HCT116 (cell line): Measurements from ENCODE around the gene WDR33. TPM values are rescaled to one million over a fixed set of nuclear protein-coding genes. Genes with fewer than 3 reads are reported as not detected.
A peak's percentile ranks its signal among the peaks of the same experiment; 100 is the strongest.

Source experiments
- ATAC-seq: fragments of 200-7000 bp; cut with Tn5 transposase; 2 replicates; pipeline ENCODE4 v1.9.1; 2020; ENCODE audit warnings: mild to moderate bottlenecking, moderate library complexity
- BruUV-seq: library from RNA; stranded (reverse); fragments of 400-500 nt; replicated peaks from 2 replicates; lab custom pipeline; 2021; lab: Mats Ljungman, UMichigan
- CTCF ChIA-PET: fragments of 300-600 bp; sonication (Branson Sonifier 250); formaldehyde crosslinking; loops from one replicate; lab custom pipeline; 2021; ENCODE audit warnings: antibody characterized with exemption; lab: Charles Lee
- POLR2A ChIA-PET: fragments of 300-600, 350-600 bp; sonication (Branson Sonifier 250); formaldehyde crosslinking; loops from one replicate; lab custom pipeline; 2021; ENCODE audit warnings: antibody characterized with exemption; lab: Charles Lee
- RAD21 ChIA-PET, 2 experiments: fragments of 300-600 bp; sonication (Branson Sonifier 250); formaldehyde crosslinking; loops; one replicate each; lab custom pipeline; 2023; ENCODE audit warnings: low total read pairs in 2 of 2; ENCODE audit not compliant: uncharacterized antibody in 2 of 2, unreplicated experiment in 2 of 2, low non-redundant PET in 1 of 2; lab: Charles Lee
- DNase-seq: peaks from one replicate; pipeline ENCODE4 v3.0.0-alpha.2; 2010; ENCODE audit warnings: low read depth, low spot score
- H2AFZ ChIP-seq: fragments of 200-600 bp; shearing (Covaris generic), sonication (generic); 2 replicates; pipeline ENCODE4 v1.6.1; 2017; ENCODE audit warnings: low read depth, mixed run types, mixed read lengths, antibody characterized with exemption, low read length; ENCODE audit not compliant: poor library complexity, severe bottlenecking
- H3K27ac ChIP-seq: 2 replicates; pipeline ENCODE4 v1.5.1; 2012; ENCODE audit warnings: low read depth, low read length
- H3K27me3 ChIP-seq: fragments of 200-600 bp; sonication (generic); 2 replicates; pipeline ENCODE4 v1.6.1; 2016; ENCODE audit warnings: mixed run types, low read length, mixed read lengths; ENCODE audit not compliant: insufficient read depth
- H3K36me3 ChIP-seq, 2 experiments: fragments of 200-500 bp in 1 of 2; fragments of 200-600 bp in 1 of 2; sonication (Bioruptor generic) in 1 of 2; sonication (generic) in 1 of 2; 2 replicates each; pipeline versions ENCODE4 v1.5.1 to v1.6.1; 2014 to 2016; ENCODE audit warnings: low read length in 2 of 2, inconsistent platforms in 1 of 2, mixed read lengths in 1 of 2, mixed run types in 1 of 2; ENCODE audit not compliant: insufficient read depth in 2 of 2, control insufficient read depth in 1 of 2
- H3K4me1 ChIP-seq, 2 experiments: fragments of 200-600 bp in 1 of 2; sonication (generic) in 1 of 2; 2 replicates each; pipeline versions ENCODE4 v1.5.1 to v1.6.1; 2012 to 2017; ENCODE audit warnings: low read length in 2 of 2, inconsistent platforms in 1 of 2, mild to moderate bottlenecking in 1 of 2, mixed read lengths in 1 of 2, mixed run types in 1 of 2, moderate library complexity in 1 of 2; ENCODE audit not compliant: insufficient read depth in 2 of 2, control insufficient read depth in 1 of 2
- H3K4me2 ChIP-seq: fragments of 200-600 bp; sonication (generic); 2 replicates; pipeline ENCODE4 v1.6.1; 2017; ENCODE audit warnings: mixed run types, low read length, mixed read lengths
- H3K4me3 ChIP-seq, 2 experiments: fragments of 200-600 bp in 1 of 2; sonication (generic) in 1 of 2; replicated peaks in 1 of 2; 2 replicates each; pipeline ENCODE4 v1.5.1; 2011 to 2016; ENCODE audit warnings: low read length in 2 of 2, control low read depth in 1 of 2, low read depth in 1 of 2, mild to moderate bottlenecking in 1 of 2, mixed read lengths in 1 of 2, mixed run types in 1 of 2
- H3K79me2 ChIP-seq: fragments of 200-600 bp; sonication (generic); 2 replicates; pipeline ENCODE4 v1.6.1; 2017; ENCODE audit warnings: mild to moderate bottlenecking, mixed run types, low read length, moderate library complexity, mixed read lengths; ENCODE audit not compliant: insufficient read depth
- H3K9ac ChIP-seq: fragments of 200-600 bp; sonication (generic); 2 replicates; pipeline ENCODE4 v1.6.1; 2016; ENCODE audit warnings: low read length, mixed read lengths
- H3K9me2 ChIP-seq: fragments of 200-600 bp; sonication (generic), shearing (Covaris generic); 2 replicates; pipeline ENCODE4 v1.6.1; 2017; ENCODE audit warnings: mixed run types, mild to moderate bottlenecking, moderate library complexity; ENCODE audit not compliant: insufficient read depth
- H3K9me3 ChIP-seq, 2 experiments: fragments of 200-500 bp in 1 of 2; fragments of 200-600 bp in 1 of 2; sonication (Bioruptor generic) in 1 of 2; sonication (generic) in 1 of 2; 2 replicates each; pipeline ENCODE4 v1.6.1; 2014 to 2017; ENCODE audit warnings: low read length in 2 of 2, mixed read lengths in 2 of 2, inconsistent platforms in 1 of 2, low read depth in 1 of 2, mild to moderate bottlenecking in 1 of 2, mixed run types in 1 of 2, moderate library complexity in 1 of 2; ENCODE audit not compliant: control insufficient read depth in 1 of 2, insufficient read depth in 1 of 2
- H4K20me1 ChIP-seq: fragments of 200-600 bp; sonication (generic), shearing (Covaris generic); 2 replicates; pipeline ENCODE4 v1.6.1; 2017; ENCODE audit warnings: mixed run types, mild to moderate bottlenecking, moderate library complexity; ENCODE audit not compliant: insufficient read depth
- EGR1 ChIP-seq: IDR thresholded peaks from 2 replicates; pipeline ENCODE4 v1.6.1; 2012; ENCODE audit warnings: low read depth
- ELF1 ChIP-seq: IDR thresholded peaks from 2 replicates; pipeline ENCODE4 v1.6.1; 2012; ENCODE audit warnings: low read depth, borderline replicate concordance
- EZH2 ChIP-seq: fragments of 200-600 bp; sonication (generic); IDR thresholded peaks from 2 replicates; pipeline ENCODE4 v1.6.1; 2017; ENCODE audit warnings: antibody characterized with exemption, mixed run types
- MAX ChIP-seq: IDR thresholded peaks from 2 replicates; pipeline ENCODE4 v1.6.1; 2012
- POLR2A ChIP-seq: IDR thresholded peaks from 2 replicates; pipeline ENCODE4 v1.7.0; 2011; ENCODE audit warnings: borderline replicate concordance; ENCODE audit not compliant: insufficient read depth, insufficient read length; ENCODE audit errors: extremely low read depth
- POLR2AphosphoS5 ChIP-seq: IDR thresholded peaks from 2 replicates; pipeline ENCODE4 v1.6.1; 2011; ENCODE audit warnings: mild to moderate bottlenecking, low read depth, low read length, moderate library complexity
- SIN3A ChIP-seq: IDR thresholded peaks from 2 replicates; pipeline ENCODE4 v1.6.1; 2012; ENCODE audit warnings: low read depth
- SP1 ChIP-seq: IDR thresholded peaks from 2 replicates; pipeline ENCODE4 v1.6.1; 2012; ENCODE audit warnings: low read depth
- TCF7L2 ChIP-seq: IDR thresholded peaks from 2 replicates; pipeline ENCODE4 v1.7.0; 2011; ENCODE audit warnings: borderline replicate concordance, inconsistent platforms; ENCODE audit not compliant: insufficient read depth, insufficient read length; ENCODE audit errors: extremely low read depth
- YY1 ChIP-seq: IDR thresholded peaks from 2 replicates; pipeline ENCODE4 v1.6.1; 2011; ENCODE audit warnings: low read length, low read depth, moderate library complexity, mild to moderate bottlenecking; ENCODE audit not compliant: insufficient replicate concordance; ENCODE audit errors: extremely low read depth
- intact Hi-C: fragments of 100-400 bp; cut with micrococcal nuclease; formaldehyde crosslinking; loops from 2 replicates; pipeline ENCODE4 v1.10.0; 2022
- total RNA-seq: library from RNA; stranded (reverse); gene quantifications from one replicate; pipeline ENCODE4 v1.2.1, GENCODE V29; 2021; ENCODE audit not compliant: unreplicated experiment
- TF ChIP-seq, protein P1 (sequence below), 3 experiments: fragments of 200-600 bp in 1 of 3; sonication (generic) in 1 of 3; IDR thresholded peaks in 2 of 3; conservative IDR thresholded peaks in 1 of 3; 2 replicates each; pipeline ENCODE4 v1.5.1; 2012 to 2017; ENCODE audit warnings: low read depth in 2 of 3, low read length in 2 of 3, antibody characterized with exemption in 1 of 3, borderline replicate concordance in 1 of 3, control low read depth in 1 of 3, mild to moderate bottlenecking in 1 of 3, mixed read lengths in 1 of 3, mixed run types in 1 of 3, moderate library complexity in 1 of 3; ENCODE audit not compliant: insufficient read depth in 1 of 3
- TF ChIP-seq, protein P2 (sequence below): IDR thresholded peaks from 2 replicates; pipeline ENCODE4 v1.6.1; 2011; ENCODE audit warnings: mild to moderate bottlenecking, low read length, moderate library complexity; ENCODE audit not compliant: insufficient replicate concordance; ENCODE audit errors: extremely low read depth

WDR33 gene
- total RNA-seq, 1 experiment from 2014 or later: 52.5 TPM

GRCh38 chr2:127701193-127701650 is 109.7 kb downstream of the WDR33 start, which contains the start of gene SFT2D3:
TSS of gene SFT2D3 (plus strand) at chr2:127701497. CDS start at chr2:127701529, 32 bp downstream.
- ChIA-PET POLR2A (interaction anchor here (0.7 to 1.0 kb wide), 2 partner anchors 30 to 504 kb away, joined by 3 read pairs; no protein-coding TSS in a partner anchor), RAD21 (interaction anchor here in 1 of 2 experiments (1.0 kb wide), 1 partner anchor 110 kb away, joined by 4 read pairs; no protein-coding TSS in a partner anchor), CTCF (interaction anchor here (1.0 to 1.8 kb wide), 2 partner anchors 110 to 504 kb away, joined by 3 to 9 read pairs; no protein-coding TSS in a partner anchor)
- intact Hi-C loops: loop anchor here (2.0 kb wide), 2 partner anchors 110 to 174 kb away; partner anchors contain the start of gene IWS1
- H3K9ac ChIP-seq: peak within 1 kb of the TSS; percentile 79
- peak; percentile 82 for DNase-seq
- peaks cover 13 to 39% of the 10 kb centered on the region in 2 experiments for H3K4me1 ChIP-seq
- TF ChIP-seq, protein P1, sequence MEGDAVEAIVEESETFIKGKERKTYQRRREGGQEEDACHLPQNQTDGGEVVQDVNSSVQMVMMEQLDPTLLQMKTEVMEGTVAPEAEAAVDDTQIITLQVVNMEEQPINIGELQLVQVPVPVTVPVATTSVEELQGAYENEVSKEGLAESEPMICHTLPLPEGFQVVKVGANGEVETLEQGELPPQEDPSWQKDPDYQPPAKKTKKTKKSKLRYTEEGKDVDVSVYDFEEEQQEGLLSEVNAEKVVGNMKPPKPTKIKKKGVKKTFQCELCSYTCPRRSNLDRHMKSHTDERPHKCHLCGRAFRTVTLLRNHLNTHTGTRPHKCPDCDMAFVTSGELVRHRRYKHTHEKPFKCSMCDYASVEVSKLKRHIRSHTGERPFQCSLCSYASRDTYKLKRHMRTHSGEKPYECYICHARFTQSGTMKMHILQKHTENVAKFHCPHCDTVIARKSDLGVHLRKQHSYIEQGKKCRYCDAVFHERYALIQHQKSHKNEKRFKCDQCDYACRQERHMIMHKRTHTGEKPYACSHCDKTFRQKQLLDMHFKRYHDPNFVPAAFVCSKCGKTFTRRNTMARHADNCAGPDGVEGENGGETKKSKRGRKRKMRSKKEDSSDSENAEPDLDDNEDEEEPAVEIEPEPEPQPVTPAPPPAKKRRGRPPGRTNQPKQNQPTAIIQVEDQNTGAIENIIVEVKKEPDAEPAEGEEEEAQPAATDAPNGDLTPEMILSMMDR (IDR thresholded peaks at IDR 0.05 in 2 of 3, conservative IDR thresholded peaks at IDR 0.05 in 1 of 3; ENCODE audit: borderline replicate concordance in 1 of 3, insufficient read depth in 1 of 3, low read depth in 2 of 3, low read length in 2 of 3): no peak
- TF ChIP-seq, protein P2, sequence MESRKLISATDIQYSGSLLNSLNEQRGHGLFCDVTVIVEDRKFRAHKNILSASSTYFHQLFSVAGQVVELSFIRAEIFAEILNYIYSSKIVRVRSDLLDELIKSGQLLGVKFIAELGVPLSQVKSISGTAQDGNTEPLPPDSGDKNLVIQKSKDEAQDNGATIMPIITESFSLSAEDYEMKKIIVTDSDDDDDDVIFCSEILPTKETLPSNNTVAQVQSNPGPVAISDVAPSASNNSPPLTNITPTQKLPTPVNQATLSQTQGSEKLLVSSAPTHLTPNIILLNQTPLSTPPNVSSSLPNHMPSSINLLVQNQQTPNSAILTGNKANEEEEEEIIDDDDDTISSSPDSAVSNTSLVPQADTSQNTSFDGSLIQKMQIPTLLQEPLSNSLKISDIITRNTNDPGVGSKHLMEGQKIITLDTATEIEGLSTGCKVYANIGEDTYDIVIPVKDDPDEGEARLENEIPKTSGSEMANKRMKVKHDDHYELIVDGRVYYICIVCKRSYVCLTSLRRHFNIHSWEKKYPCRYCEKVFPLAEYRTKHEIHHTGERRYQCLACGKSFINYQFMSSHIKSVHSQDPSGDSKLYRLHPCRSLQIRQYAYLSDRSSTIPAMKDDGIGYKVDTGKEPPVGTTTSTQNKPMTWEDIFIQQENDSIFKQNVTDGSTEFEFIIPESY: peak; percentile 40
- peak; percentile 98 for TF ChIP-seq YY1
- TF ChIP-seq POLR2AphosphoS5: peak; percentile 92
- peak; percentile 87; the same call in 1 of the 2 replicates for TF ChIP-seq ELF1
- TF ChIP-seq SIN3A: peak; percentile 51
- TF ChIP-seq EGR1: 0 out of 2 replicates have a peak, but pooled peaks have one; percentile 12
- peak; percentile 92 for TF ChIP-seq POLR2A
- peak; percentile 12 for TF ChIP-seq TCF7L2
- TF ChIP-seq EZH2: no peak
- TF ChIP-seq SP1: peak; percentile 25; the same call in 1 of the 2 replicates
- TF ChIP-seq MAX: no peak
- peak within 1 kb of the TSS; percentile 98 for H3K27ac ChIP-seq
- peak within 1 kb of the TSS; percentile 59 to 72 for H3K4me3 ChIP-seq
- no peak within 1 kb of the TSS for H2AFZ ChIP-seq
- H3K9me2 ChIP-seq: no peaks in the 10 kb centered on the region
- no TSS peak for BruUV-seq
- no peaks in the 10 kb centered on the region for H4K20me1 ChIP-seq
- H3K27me3 ChIP-seq: no peaks in the 10 kb centered on the region
- peak; percentile 83 for ATAC-seq
- peak within 1 kb of the TSS; percentile 83 for H3K4me2 ChIP-seq
- H3K36me3 ChIP-seq: peaks cover 5 to 6% of the 10 kb centered on the region in 2 experiments; a peak in 2 of 4 replicates
- peaks cover 13% of the 10 kb centered on the region for H3K79me2 ChIP-seq
- H3K9me3 ChIP-seq: no peaks in the 10 kb centered on the region
